ENCODE results near the gene LGI4. TPM values are rescaled to one million over a fixed set of nuclear protein-coding genes. Genes with fewer than 3 reads are reported as not detected.

LGI4 gene
- total and polyA plus RNA-seq, 5 experiments from 2014 or later, result 0.18 to 1.6 (median 0.52) TPM; not detected in 2

GRCh38 chr19:35118268-35119020 is 16.4 kb downstream of the LGI4 start:
- Mint-ChIP-seq H3K4me1 (peaks cover 6 to 9% (median 8%) of the 10 kb centered on the region in 4 donors), H3K27ac (peak overlapping the region in 1 of 10 donors; percentile 37), H3K4me3 (no peak overlapping the region), H3K27me3 (peaks cover 0 to 2% (median 0%) of the 10 kb centered on the region in 5 donors), H3K9me3 (no peaks in the 10 kb centered on the region), H3K36me3 (no peaks in the 10 kb centered on the region)
- DNase-seq (peak in 1 of 10 donors; percentile 55), ATAC-seq (no peak)
- POLR2A ChIA-PET, result interaction anchor here (0.6 kb wide), 1 partner anchor 852 kb away, joined by 3 read pairs; no protein-coding TSS in a partner anchor

DNA sequence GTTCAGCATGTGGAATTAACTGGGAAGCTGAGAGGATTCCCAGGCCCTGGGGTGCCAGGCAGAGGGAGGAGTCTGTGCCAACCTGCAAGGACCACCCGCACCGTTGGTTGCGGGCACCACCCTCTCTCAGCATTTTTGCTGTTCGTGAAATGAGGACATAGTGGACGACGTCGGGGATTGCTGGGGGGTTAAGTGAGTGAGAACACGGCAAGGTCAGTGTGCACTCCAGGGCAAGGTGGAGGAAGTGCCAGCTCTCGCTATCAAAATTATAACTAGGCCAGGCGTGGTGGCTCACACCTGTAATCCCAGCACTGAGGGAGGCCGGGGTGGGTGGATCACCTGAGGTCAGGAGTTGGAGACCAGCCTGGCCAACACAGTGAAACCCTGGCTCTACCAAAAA is 17.1 kb downstream of the LGI4 start:
- Mint-ChIP-seq H3K9me3 (no peaks in the 10 kb centered on the region), H3K27ac (peak overlapping the region in 1 of 10 donors; percentile 37), H3K4me1 (peaks cover 6 to 9% (median 8%) of the 10 kb centered on the region in 4 donors), H3K27me3 (peaks cover 0 to 2% (median 0%) of the 10 kb centered on the region in 5 donors), H3K4me3 (no peak overlapping the region), H3K36me3 (no peaks in the 10 kb centered on the region)
- DNase-seq (peak in 1 of 10 donors; percentile 58), ATAC-seq (no peak)
- POLR2A ChIA-PET, result interaction anchor here (0.6 kb wide), 1 partner anchor 851 kb away, joined by 3 read pairs; no protein-coding TSS in a partner anchor

GRCh38 chr19:35117116-35117515 is 17.7 kb downstream of the LGI4 start:
- DNase-seq (peak in 1 of 10 donors; percentile 40), ATAC-seq (no peak)
- Mint-ChIP-seq H3K4me1 (peaks cover 6 to 9% (median 8%) of the 10 kb centered on the region in 4 donors), H3K36me3 (no peaks in the 10 kb centered on the region), H3K4me3 (no peak overlapping the region), H3K27ac (peak overlapping the region in 3 of 10 donors; percentile 47 to 62 (median 47)), H3K9me3 (no peaks in the 10 kb centered on the region), H3K27me3 (peaks cover 0 to 3% (median 1%) of the 10 kb centered on the region in 5 donors)
- POLR2A ChIA-PET, result interaction anchor here (0.6 kb wide), 1 partner anchor 151 kb away, joined by 3 read pairs; no protein-coding TSS in a partner anchor

DNA sequence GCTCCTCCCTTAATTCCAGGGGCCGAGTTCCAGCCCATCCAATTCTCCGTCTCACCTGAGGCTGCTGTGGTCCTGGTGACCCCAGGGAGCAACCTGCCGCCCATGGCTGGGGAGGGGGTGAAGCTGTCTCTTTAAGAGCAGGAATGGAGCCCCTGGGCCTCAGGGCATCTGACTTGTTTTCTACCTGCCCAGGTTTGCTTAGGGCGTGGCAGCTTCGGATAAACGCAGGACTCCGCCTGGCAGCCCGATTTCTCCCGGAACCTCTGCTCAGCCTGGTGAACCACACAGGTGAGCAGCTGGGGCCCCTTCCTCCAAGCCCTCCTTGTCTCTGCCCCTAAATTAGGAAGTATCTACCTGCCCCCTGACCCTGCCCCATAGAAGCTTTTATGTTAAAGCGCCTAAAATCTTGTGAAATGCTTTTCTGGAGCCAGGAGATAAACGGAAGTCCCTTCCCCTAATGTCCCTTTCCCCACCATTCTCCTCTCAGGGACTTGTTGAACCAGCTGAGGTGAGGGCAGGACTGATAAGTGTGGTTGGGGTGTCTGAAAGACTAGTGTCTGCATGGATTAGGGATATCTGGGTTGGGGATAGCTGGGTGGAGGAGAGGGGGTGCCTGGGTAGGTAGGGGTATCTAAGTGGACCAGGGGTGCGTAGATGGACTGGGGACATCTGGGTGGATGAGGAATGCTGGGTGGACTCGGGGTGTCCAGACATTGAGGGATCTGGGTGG is 18.6 kb downstream of the LGI4 start:
- POLR2A ChIA-PET, result interaction anchor here (0.6 to 1.6 kb wide), 2 partner anchors 95 to 152 kb away, joined by 3 to 4 read pairs; no protein-coding TSS in a partner anchor
- no peaks in the 10 kb centered on the region for H3K9me3 Mint-ChIP-seq

DNA sequence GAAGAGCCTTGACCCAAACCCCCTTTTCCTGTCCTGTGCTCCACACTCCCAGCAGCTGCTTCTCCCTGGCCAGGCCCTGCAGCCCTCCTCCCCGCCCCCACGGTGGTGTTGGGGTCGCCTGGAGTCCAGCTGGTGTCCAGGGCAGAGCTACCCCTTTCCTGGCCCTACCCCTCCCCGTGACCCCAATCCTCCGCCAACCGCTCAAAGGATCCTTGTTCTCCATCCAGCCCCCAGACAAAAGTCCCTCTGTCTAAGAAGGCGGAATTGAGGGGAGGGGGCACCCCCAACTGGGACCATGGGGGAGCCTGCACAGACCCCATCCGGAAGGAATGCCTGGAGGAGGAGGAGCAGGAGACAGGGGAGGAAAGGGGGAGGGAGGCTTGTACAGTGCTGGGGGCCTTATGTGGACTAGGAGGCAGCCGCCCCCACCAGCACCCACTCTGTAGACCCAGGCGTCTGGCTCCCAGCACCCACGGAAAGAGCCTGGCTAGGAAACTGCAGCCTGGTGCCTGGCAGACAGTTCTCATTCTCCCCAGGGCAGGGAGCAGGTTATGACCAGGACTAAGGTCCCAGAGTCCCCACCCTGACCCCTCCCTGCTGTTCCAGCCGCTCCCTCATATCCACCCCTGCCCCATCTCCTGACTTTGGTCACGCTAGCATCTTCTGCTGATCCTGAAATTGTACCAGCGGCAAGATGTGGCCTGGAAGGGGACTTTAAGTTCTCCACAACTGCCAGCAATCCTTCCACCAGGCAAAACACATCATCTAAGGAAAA is 19.5 kb downstream of the LGI4 start, which contains the start of gene FXYD3:
TSS of gene FXYD3 (plus strand) at position 647 of the 775 bp plus-strand sequence. CDS start 3,554 bp downstream, outside the sequence.
- Mint-ChIP-seq H3K27ac (peak within 1 kb of the TSS in 4 of 10 donors; percentile 1 to 79 (median 60)), H3K4me3 (peak within 1 kb of the TSS in 4 of 10 donors; percentile 32 to 54 (median 44)), H3K36me3 (no peaks in the 10 kb centered on the region), H3K4me1 (peaks cover 6 to 9% (median 8%) of the 10 kb centered on the region in 4 donors), H3K27me3 (peaks cover 0 to 8% (median 1%) of the 10 kb centered on the region in 5 donors), H3K9me3 (no peaks in the 10 kb centered on the region)
- DNase-seq (peak in 1 of 10 donors; percentile 31), ATAC-seq (no peak)
- POLR2A ChIA-PET, result interaction anchor here (1.6 kb wide), 1 partner anchor 96 kb away, joined by 4 read pairs; no protein-coding TSS in a partner anchor

More for the DNA sequence above, 18.6 kb downstream of the LGI4 start:
- Mint-ChIP-seq H3K36me3 (no peaks in the 10 kb centered on the region), H3K4me1 (peaks cover 6 to 9% (median 8%) of the 10 kb centered on the region in 4 donors), H3K27ac (peak overlapping the region in 2 of 10 donors; percentile 47 to 62), H3K4me3 (no peak overlapping the region), H3K27me3 (peaks cover 0 to 5% (median 1%) of the 10 kb centered on the region in 5 donors)
- peak in 1 of 10 donors; percentile 55 for DNase-seq
- no peak for ATAC-seq

- H3K27ac Mint-ChIP-seq, result peak overlapping the region in 4 of 10 donors; percentile 1 to 79 (median 53)
- DNase-seq (peak; percentile 54 to 82 (median 73)), ATAC-seq (peak; percentile 95)
- no peaks in the 10 kb centered on the region for H3K9me3 Mint-ChIP-seq
- H3K36me3 Mint-ChIP-seq, result no peaks in the 10 kb centered on the region
- POLR2A ChIA-PET, result interaction anchor here (1.6 kb wide), 1 partner anchor 97 kb away, joined by 4 read pairs; no protein-coding TSS in a partner anchor
- peaks cover 0 to 8% (median 1%) of the 10 kb centered on the region in 5 donors for H3K27me3 Mint-ChIP-seq
- peak overlapping the region in 4 of 10 donors; percentile 32 to 54 (median 44) for H3K4me3 Mint-ChIP-seq
- H3K4me1 Mint-ChIP-seq, result peaks cover 6 to 9% (median 8%) of the 10 kb centered on the region in 4 donors
Measured at GRCh38 chr19:35114353-35115176, 20.3 kb downstream of the LGI4 start.

GRCh38 chr19:35112995-35113688 is 21.7 kb downstream of the LGI4 start:
- POLR2A ChIA-PET, result no interaction called here
- H3K27me3 Mint-ChIP-seq, result peaks cover 0 to 8% (median 1%) of the 10 kb centered on the region in 5 donors
- DNase-seq (peak in 1 of 10 donors; percentile 8), ATAC-seq (no peak)
- H3K4me1 Mint-ChIP-seq, result peaks cover 6 to 9% (median 7%) of the 10 kb centered on the region in 4 donors
- H3K9me3 Mint-ChIP-seq, result no peaks in the 10 kb centered on the region
- H3K27ac Mint-ChIP-seq, result no peak overlapping the region
- no peaks in the 10 kb centered on the region for H3K36me3 Mint-ChIP-seq
- H3K4me3 Mint-ChIP-seq, result no peak overlapping the region

GRCh38 chr19:35110974-35111373 is 23.9 kb downstream of the LGI4 start:
- ATAC-seq (no peak), DNase-seq (peak in 1 of 10 donors; percentile 46)
- H3K27ac Mint-ChIP-seq, result no peak overlapping the region
- POLR2A ChIA-PET, result no interaction called here
- no peak overlapping the region for H3K4me3 Mint-ChIP-seq
- H3K36me3 Mint-ChIP-seq, result no peaks in the 10 kb centered on the region
- no peaks in the 10 kb centered on the region for H3K9me3 Mint-ChIP-seq
- peaks cover 6 to 9% (median 6%) of the 10 kb centered on the region in 4 donors for H3K4me1 Mint-ChIP-seq
- peaks cover 0 to 8% (median 1%) of the 10 kb centered on the region in 5 donors for H3K27me3 Mint-ChIP-seq

GRCh38 chr19:35109395-35110112 is 25.3 kb downstream of the LGI4 start:
- Mint-ChIP-seq H3K4me3 (no peak overlapping the region), H3K36me3 (no peaks in the 10 kb centered on the region), H3K27me3 (peaks cover 0 to 8% (median 0%) of the 10 kb centered on the region in 5 donors), H3K27ac (peak overlapping the region in 1 of 10 donors; percentile 56), H3K4me1 (peaks cover 2 to 3% (median 2%) of the 10 kb centered on the region in 4 donors), H3K9me3 (no peaks in the 10 kb centered on the region)
- no peak for ATAC-seq
- peak in 1 of 10 donors; percentile 30 for DNase-seq
- POLR2A ChIA-PET, result no interaction called here

GRCh38 chr19:35108730-35109129 is 26.1 kb downstream of the LGI4 start:
- Mint-ChIP-seq H3K36me3 (no peaks in the 10 kb centered on the region), H3K4me3 (no peak overlapping the region), H3K27ac (peak overlapping the region in 2 of 10 donors; percentile 50 to 77), H3K9me3 (no peaks in the 10 kb centered on the region), H3K27me3 (peaks cover 0 to 8% (median 0%) of the 10 kb centered on the region in 5 donors), H3K4me1 (peaks cover 0 to 1% (median 0%) of the 10 kb centered on the region in 4 donors)
- ATAC-seq (no peak), DNase-seq (peak in 1 of 10 donors; percentile 55)
- POLR2A ChIA-PET, result interaction anchor here (0.6 kb wide), 1 partner anchor 80 kb away, joined by 3 read pairs; no protein-coding TSS in a partner anchor

Measured in naive thymus-derived CD8-positive, alpha-beta T cell (primary cell).